H1 (cell line): ENCODE results near the gene DHRS7B. TPM values are rescaled to one million over a fixed set of nuclear protein-coding genes. Genes with fewer than 3 reads are reported as not detected.

Source experiments
- CTCF ChIA-PET: fragments of 300-600 bp; sonication (Branson Sonifier 250); formaldehyde crosslinking; loops from one replicate; lab custom pipeline; 2021; ENCODE audit not compliant: partially characterized antibody; lab: Charles Lee
- POLR2A ChIA-PET: fragments of 300-600 bp; sonication (Branson Sonifier 250); formaldehyde crosslinking; loops from one replicate; lab custom pipeline; 2021; ENCODE audit warnings: inconsistent platforms; ENCODE audit not compliant: partially characterized antibody; lab: Charles Lee
- DNase-seq, 2 experiments: peaks; one replicate each; pipeline versions ENCODE4 v3.0.0 to v3.0.0-alpha.2; 2010 to 2022; ENCODE audit warnings: low spot score in 2 of 2, low read depth in 1 of 2, mixed read lengths in 1 of 2
- FAIRE-seq: peaks from 2 replicates; lab custom pipeline; 2011; peaks lifted over from hg19 to GRCh38; lab: Jason Lieb, UNC
- H2AFZ ChIP-seq: 2 replicates; pipeline ENCODE4 v1.8.1; 2012; ENCODE audit warnings: low read length, inconsistent platforms
- H2AK5ac ChIP-seq: 2 replicates; pipeline ENCODE4 v1.6.1; 2013; ENCODE audit warnings: low read depth, low read length
- H2BK120ac ChIP-seq: replicated peaks from 2 replicates; pipeline ENCODE3; 2013; ENCODE audit warnings: low read depth, low read length, inconsistent platforms
- H2BK12ac ChIP-seq: 2 replicates; pipeline ENCODE4 v1.6.1; 2013; ENCODE audit warnings: low read depth, low read length
- H2BK15ac ChIP-seq: 2 replicates; pipeline ENCODE4 v1.6.1; 2013; ENCODE audit warnings: low read length
- H2BK20ac ChIP-seq: 2 replicates; pipeline ENCODE4 v1.6.1; 2013; ENCODE audit warnings: low read length
- H2BK5ac ChIP-seq: 2 replicates; pipeline ENCODE4 v1.6.1; 2013; ENCODE audit warnings: low read depth, low read length
- H3K14ac ChIP-seq: 2 replicates; pipeline ENCODE4 v1.6.1; 2013; ENCODE audit warnings: inconsistent platforms; ENCODE audit not compliant: insufficient read length
- H3K18ac ChIP-seq: 2 replicates; pipeline ENCODE4 v1.6.1; 2013; ENCODE audit warnings: low read length; ENCODE audit errors: extremely low read depth
- H3K23ac ChIP-seq: 2 replicates; pipeline ENCODE4 v1.6.1; 2013; ENCODE audit warnings: inconsistent platforms; ENCODE audit not compliant: insufficient read length
- H3K23me2 ChIP-seq: 2 replicates; pipeline ENCODE4 v1.6.1; 2013; ENCODE audit warnings: low read depth, low read length
- H3K27ac ChIP-seq: 2 replicates; pipeline ENCODE4 v1.6.1; 2011; ENCODE audit warnings: low read depth, low read length, inconsistent platforms
- H3K27me3 ChIP-seq, 4 experiments: replicated peaks in 1 of 4; 1 replicate in 1 of 4; 2 replicates in 3 of 4; pipeline versions ENCODE4 v1.6.1 to v1.8.1; 2011 to 2013; ENCODE audit warnings: low read length in 3 of 4, mild to moderate bottlenecking in 3 of 4, inconsistent platforms in 2 of 4, mixed read lengths in 2 of 4, moderate library complexity in 1 of 4; ENCODE audit not compliant: control insufficient read depth in 3 of 4, insufficient read depth in 3 of 4; ENCODE audit errors: extremely low read depth in 1 of 4
- H3K36me3 ChIP-seq, 4 experiments: 2 replicates each; pipeline versions ENCODE4 v1.6.1 to v1.8.1; 2011 to 2013; ENCODE audit warnings: mild to moderate bottlenecking in 4 of 4, low read length in 3 of 4, moderate library complexity in 2 of 4, control low read depth in 1 of 4, inconsistent platforms in 1 of 4; ENCODE audit not compliant: insufficient read depth in 4 of 4, control insufficient read depth in 2 of 4
- H3K4ac ChIP-seq: replicated peaks from 2 replicates; pipeline ENCODE3; 2013; ENCODE audit warnings: low read length, low read depth, mixed read lengths, inconsistent platforms; ENCODE audit not compliant: insufficient read length
- H3K4me1 ChIP-seq, 4 experiments: replicated peaks in 1 of 4; 1 replicate in 1 of 4; 2 replicates in 3 of 4; pipeline versions ENCODE4 v1.6.1 to v1.8.1; 2011 to 2013; ENCODE audit warnings: low read length in 3 of 4, inconsistent platforms in 2 of 4, mixed read lengths in 1 of 4; ENCODE audit not compliant: insufficient read depth in 4 of 4, control insufficient read depth in 3 of 4
- H3K4me2 ChIP-seq, 2 experiments: 2 replicates each; pipeline versions ENCODE4 v1.6.1 to v1.8.1; 2011 to 2013; ENCODE audit warnings: low read depth in 2 of 2, low read length in 2 of 2, control low read depth in 1 of 2, inconsistent platforms in 1 of 2, mild to moderate bottlenecking in 1 of 2; ENCODE audit not compliant: insufficient read depth in 1 of 2
- H3K4me3 ChIP-seq, 4 experiments: fragments of 200-600, 300-600 bp in 1 of 4; sonication (generic), shearing (Covaris generic), sonication (Bioruptor Twin) in 1 of 4; 2 replicates each; pipeline versions ENCODE4 v1.5.1 to v1.8.1; 2011 to 2016; ENCODE audit warnings: low read length in 4 of 4, low read depth in 3 of 4, control low read depth in 2 of 4, inconsistent platforms in 2 of 4, mild to moderate bottlenecking in 2 of 4, mixed read lengths in 1 of 4, moderate library complexity in 1 of 4; ENCODE audit not compliant: insufficient read depth in 2 of 4; ENCODE audit errors: extremely low read depth in 1 of 4
- H3K56ac ChIP-seq: replicated peaks from 2 replicates; pipeline ENCODE3; 2013; ENCODE audit warnings: low read depth, mild to moderate bottlenecking, mixed read lengths, low read length, inconsistent platforms; ENCODE audit not compliant: insufficient read length
- H3K79me1 ChIP-seq: 2 replicates; pipeline ENCODE4 v1.6.1; 2013; ENCODE audit warnings: low read depth, low read length, control low read depth
- H3K79me2 ChIP-seq, 2 experiments: 2 replicates each; pipeline versions ENCODE4 v1.6.1 to v1.8.1; 2012 to 2013; ENCODE audit warnings: low read length in 2 of 2, mild to moderate bottlenecking in 2 of 2, inconsistent platforms in 1 of 2; ENCODE audit not compliant: insufficient read depth in 2 of 2, control insufficient read depth in 1 of 2
- H3K9ac ChIP-seq, 4 experiments: replicated peaks in 1 of 4; 1 replicate in 1 of 4; 2 replicates in 3 of 4; pipeline versions ENCODE4 v1.6.1 to v1.8.1; 2011 to 2013; ENCODE audit warnings: low read depth in 3 of 4, low read length in 3 of 4, control low read depth in 2 of 4, mild to moderate bottlenecking in 2 of 4, moderate library complexity in 2 of 4, inconsistent platforms in 1 of 4; ENCODE audit errors: extremely low read depth in 1 of 4
- H3K9me3 ChIP-seq, 2 experiments: 2 replicates each; pipeline versions ENCODE4 v1.6.1 to v1.8.1; 2012 to 2013; ENCODE audit warnings: mild to moderate bottlenecking in 2 of 2, moderate library complexity in 2 of 2, control low read depth in 1 of 2, inconsistent platforms in 1 of 2, low read depth in 1 of 2, low read length in 1 of 2, mixed read lengths in 1 of 2; ENCODE audit not compliant: insufficient read depth in 2 of 2
- H4K20me1 ChIP-seq, 2 experiments: replicated peaks in 1 of 2; 2 replicates each; pipeline versions ENCODE3 to v1.8.1; 2011 to 2013; ENCODE audit warnings: inconsistent platforms in 2 of 2, low read length in 2 of 2, mild to moderate bottlenecking in 1 of 2; ENCODE audit not compliant: insufficient read depth in 2 of 2, control insufficient read depth in 1 of 2
- H4K5ac ChIP-seq: 2 replicates; pipeline ENCODE4 v1.6.1; 2013; ENCODE audit warnings: low read length, low read depth, mixed read lengths, inconsistent platforms; ENCODE audit not compliant: insufficient read length
- H4K8ac ChIP-seq: 2 replicates; pipeline ENCODE4 v1.8.0; 2013; ENCODE audit warnings: mild to moderate bottlenecking, moderate library complexity, low read length, inconsistent platforms; ENCODE audit not compliant: insufficient read depth; ENCODE audit errors: extremely low read depth
- H4K91ac ChIP-seq: replicated peaks from 2 replicates; pipeline ENCODE3; 2013; ENCODE audit warnings: low read length, mixed read lengths, inconsistent platforms; ENCODE audit not compliant: insufficient read length
- ASH2L ChIP-seq: fragments of 200-600, 300-600 bp; sonication (generic); IDR thresholded peaks from one replicate; pipeline ENCODE4 v1.7.1; 2017; ENCODE audit warnings: low read length
- HDAC2 ChIP-seq, 2 experiments: fragments of 300-600 bp in 1 of 2; sonication (generic) in 1 of 2; IDR thresholded peaks; 2 replicates each; pipeline ENCODE4 v1.6.1; 2011 to 2012; ENCODE audit warnings: low read depth in 2 of 2, low read length in 2 of 2, mild to moderate bottlenecking in 2 of 2, moderate library complexity in 2 of 2, borderline replicate concordance in 1 of 2, inconsistent platforms in 1 of 2
- HDAC6 ChIP-seq: IDR thresholded peaks from one replicate; pipeline ENCODE4 v1.7.1; 2012; ENCODE audit warnings: low read depth, mild to moderate bottlenecking, inconsistent platforms, low read length, moderate library complexity
- KDM1A ChIP-seq: fragments of 200-600, 300-600 bp; sonication (generic); IDR thresholded peaks from 2 replicates; pipeline ENCODE4 v1.7.1; 2016; ENCODE audit warnings: mild to moderate bottlenecking, low read length, borderline replicate concordance
- RAD21 ChIP-seq, 2 experiments: IDR thresholded peaks in 1 of 2; conservative IDR thresholded peaks in 1 of 2; 2 replicates each; pipeline ENCODE4 v1.6.1; 2011; ENCODE audit warnings: low read depth in 2 of 2, low read length in 2 of 2, improper control_type of control experiment in 1 of 2, inconsistent platforms in 1 of 2, mild to moderate bottlenecking in 1 of 2, moderate library complexity in 1 of 2
- SAP30 ChIP-seq: fragments of 300-600 bp; sonication (generic); IDR thresholded peaks from 2 replicates; pipeline ENCODE4 v1.7.1; 2012; ENCODE audit warnings: low read length, moderate library complexity, mild to moderate bottlenecking, inconsistent platforms; ENCODE audit not compliant: insufficient read depth, insufficient replicate concordance
- WGBS, 2 experiments: shearing (Covaris generic) in 1 of 2; methylation state at CpG; one replicate each; pipeline versions ENCODE4 v1.1.6 to v1.1.7; 2013 to 2015; ENCODE audit warnings: low lambda C conversion rate in 2 of 2, mixed read lengths in 2 of 2, inconsistent platforms in 1 of 2, low coverage in 1 of 2, missing lambda C conversion rate in 1 of 2; ENCODE audit not compliant: insufficient replicate concordance in 2 of 2, insufficient coverage in 1 of 2, insufficient read length in 1 of 2; ENCODE audit errors: extremely low coverage in 1 of 2, missing lambda C conversion rate in 1 of 2; 5-methylcytosine and 5-hydroxymethylcytosine counted together
- polyA plus RNA-seq, 7 experiments: library from polyadenylated mRNA; depleted of rRNA in 3 of 7; stranded (reverse) in 5 of 7; unstranded in 2 of 7; fragments of >200 nt in 5 of 7; fragments of 200-250 nt in 2 of 7; gene quantifications; 1 replicate in 5 of 7; 2 replicates in 1 of 7; 4 replicates in 1 of 7; pipeline versions ENCODE4 v1.2.1 to v1.2.3, GENCODE V29; 2011 to 2013; ENCODE audit warnings: missing spikeins in 2 of 7, mixed read lengths in 2 of 7
- total RNA-seq: library from RNA; stranded (reverse); fragmentation: NEBNext Ultra II Directional; extraction: Animal tissue kit (Norgen Biotek cat#: 25700); gene quantifications from 2 replicates; pipeline ENCODE4 v1.2.1, GENCODE V29; 2021
- TF ChIP-seq, protein P1 (sequence below): IDR thresholded peaks from 2 replicates; pipeline ENCODE4 v1.6.1; 2012; ENCODE audit warnings: inconsistent platforms

DHRS7B gene
- total and polyA plus RNA-seq, 2 of the 8 experiments (the other 6 are each of a cell fraction or from before 2014, with no cell fraction given) = 11.0 to 27.9 TPM

DNA sequence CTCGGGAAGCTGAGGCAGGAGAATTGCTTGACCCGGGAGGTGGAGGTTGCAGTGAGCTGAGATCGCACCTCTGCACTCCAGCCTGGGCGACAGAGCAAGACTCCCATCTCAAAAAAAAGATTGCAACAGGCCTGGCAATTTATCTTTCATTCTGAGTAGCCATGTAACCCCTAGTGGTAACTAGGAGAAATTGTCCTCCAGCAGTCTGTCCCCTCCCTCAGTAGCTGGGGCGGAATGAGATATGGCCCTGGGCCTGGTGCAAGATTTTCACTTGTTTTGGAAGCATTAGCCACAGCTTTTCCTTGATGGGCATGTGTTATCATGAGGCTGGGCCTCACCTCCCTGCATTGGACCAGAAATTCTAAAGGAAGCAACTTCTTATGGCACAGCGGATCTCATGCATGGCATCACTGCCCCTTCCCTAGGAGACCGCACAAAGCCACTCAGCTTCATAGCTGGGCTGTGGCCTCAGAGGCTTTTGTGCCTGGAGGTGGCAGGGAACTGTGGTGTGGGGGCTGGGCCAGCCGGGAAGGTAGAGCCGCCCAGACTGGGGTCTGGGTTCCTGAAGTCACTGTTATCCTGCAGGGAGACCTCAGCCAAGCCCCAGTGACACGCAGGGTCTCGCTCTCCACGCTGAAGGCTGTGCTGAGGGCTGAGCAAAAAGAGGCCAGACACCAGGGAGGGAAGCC is 113.1 kb downstream of the DHRS7B start:
- Histone ChIP-seq H4K8ac (peak overlapping the region; percentile 69), H3K4ac (peak overlapping the region; percentile 17), H3K56ac (no peak overlapping the region), H2BK5ac (peak overlapping the region; percentile 78; the same call in 1 of the 2 replicates), H2BK15ac (0 out of 2 replicates have a peak overlapping the region, but pooled peaks have one; percentile 19), H3K14ac (no peak overlapping the region), H3K9ac (0 out of 7 replicates have a peak overlapping the region, but pooled peaks of 1 of the 4 experiments have one; percentile 1), H4K20me1 (peaks cover 0 to 4% of the 10 kb centered on the region in 2 experiments), H3K4me1 (peaks cover 3 to 18% (median 11%) of the 10 kb centered on the region in 4 experiments), H4K91ac (peak overlapping the region; percentile 78), H3K27ac (peak overlapping the region; percentile 8; the same call in 1 of the 2 replicates), H2BK120ac (no peak overlapping the region), H3K23ac (no peak overlapping the region), H2AK5ac (0 out of 2 replicates have a peak overlapping the region, but pooled peaks have one; percentile 29), H3K23me2 (peaks cover 9% of the 10 kb centered on the region; the same call in 1 of the 2 replicates), H3K4me2 (peak overlapping the region; percentile 12 to 29; a peak in 2 of 4 replicates), H2BK12ac (peak overlapping the region; percentile 45; the same call in 1 of the 2 replicates), H3K79me2 (no peaks in the 10 kb centered on the region), H4K5ac (peak overlapping the region; percentile 13), H3K4me3 (no peak overlapping the region), H3K18ac (peak overlapping the region; percentile 90), H3K27me3 (no peaks in the 10 kb centered on the region), H3K9me3 (no peaks in the 10 kb centered on the region), H2BK20ac (peak overlapping the region; percentile 9; the same call in 1 of the 2 replicates), H3K36me3 (no peaks in the 10 kb centered on the region), H2AFZ (no peak overlapping the region), H3K79me1 (no peaks in the 10 kb centered on the region; the same call in 1 of the 2 replicates)
- DNase-seq (peak in 1 of 2 experiments; percentile 57), FAIRE-seq (no peak)
- ChIA-PET POLR2A (interaction anchor here (0.6 to 2.7 kb wide), 10 partner anchors 9 to 197 kb away, joined by 3 to 9 read pairs (median 4); partner anchors contain the start of genes DHRS7B, TMEM11 and USP22), CTCF (interaction anchor here (0.7 to 6.0 kb wide), 27 partner anchors 8 to 128 kb away, joined by 3 to 42 read pairs (median 4); no protein-coding TSS in a partner anchor)
- 76% methylated on average over 12 of the region's 12 CpGs; no CpG with 5 or more reads in 1 of the 2 experiments for WGBS, 2 experiments
- TF ChIP-seq KDM1A (no peak), RAD21 (IDR thresholded peaks at IDR 0.05 in 1 of 2, conservative IDR thresholded peaks at IDR 0.05 in 1 of 2; ENCODE audit: low read depth in 2 of 2, low read length in 2 of 2) (peak; percentile 37 to 49), SAP30 (no peak), ASH2L (peak; percentile 54), HDAC2 (IDR thresholded peaks at IDR 0.05; ENCODE audit: borderline replicate concordance in 1 of 2, low read depth in 2 of 2, low read length in 2 of 2) (no peak), HDAC6 (no peak)
- TF ChIP-seq, protein P1, sequence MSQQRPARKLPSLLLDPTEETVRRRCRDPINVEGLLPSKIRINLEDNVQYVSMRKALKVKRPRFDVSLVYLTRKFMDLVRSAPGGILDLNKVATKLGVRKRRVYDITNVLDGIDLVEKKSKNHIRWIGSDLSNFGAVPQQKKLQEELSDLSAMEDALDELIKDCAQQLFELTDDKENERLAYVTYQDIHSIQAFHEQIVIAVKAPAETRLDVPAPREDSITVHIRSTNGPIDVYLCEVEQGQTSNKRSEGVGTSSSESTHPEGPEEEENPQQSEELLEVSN = no peak
